GM12878 (cell line): ENCODE measurements around the gene ERN1. TPM values are rescaled to one million over a fixed set of nuclear protein-coding genes. Genes with fewer than 3 reads are reported as not detected.

Experiments
- ATAC-seq: fragments of 200-7000 bp; cut with Tn5 transposase; 3 replicates; pipeline ENCODE4 v1.9.1; 2020; ENCODE audit warnings: mild to moderate bottlenecking, moderate library complexity
- BruUV-seq: library from RNA; stranded (reverse); fragments of 400-500 nt; replicated peaks from 2 replicates; lab custom pipeline; 2021; lab: Mats Ljungman, UMichigan
- CTCF ChIA-PET: fragments of 300-600 bp; sonication (Branson Sonifier 250); formaldehyde crosslinking; extraction: SDS; loops from one replicate; lab custom pipeline; 2021; ENCODE audit warnings: inconsistent platforms; lab: Yijun Ruan, JAX
- POLR2A ChIA-PET: fragments of 350-600 bp; formaldehyde crosslinking; extraction: SDS; loops from one replicate; lab custom pipeline; 2021; ENCODE audit warnings: inconsistent platforms; lab: Charles Lee
- RAD21 ChIA-PET: fragments of 300-600 bp; sonication (Branson Sonifier 250); formaldehyde crosslinking; loops from one replicate; lab custom pipeline; 2023; ENCODE audit warnings: antibody characterized with exemption; ENCODE audit not compliant: unreplicated experiment; lab: Charles Lee
- SMC1A ChIA-PET: fragments of 300-600 bp; sonication (Branson Sonifier 250); formaldehyde crosslinking; loops from one replicate; lab custom pipeline; 2023; ENCODE audit not compliant: unreplicated experiment, uncharacterized antibody; lab: Charles Lee
- DNase-seq: peaks from one replicate; pipeline ENCODE4 v3.0.0-alpha.2; 2011; ENCODE audit warnings: low read depth, low spot score
- FAIRE-seq: peaks from 3 replicates; lab custom pipeline; 2011; peaks lifted over from hg19 to GRCh38; lab: Jason Lieb, UNC
- H2AFZ ChIP-seq: 2 replicates; pipeline ENCODE4 v1.6.0; 2011; ENCODE audit warnings: low read depth, low read length, control low read depth; ENCODE audit not compliant: control insufficient read depth
- H3K27ac ChIP-seq: 2 replicates; pipeline ENCODE4 v1.5.1; 2011; ENCODE audit warnings: control low read depth; ENCODE audit not compliant: control insufficient read depth, insufficient read depth
- H3K27me3 ChIP-seq, 2 experiments: replicated peaks in 1 of 2; 2 replicates each; pipeline versions ENCODE4 v1.6.0 to v1.6.1; 2011; ENCODE audit warnings: low read length in 1 of 2; ENCODE audit not compliant: control insufficient read depth in 2 of 2, insufficient read depth in 2 of 2
- H3K36me3 ChIP-seq, 2 experiments: 2 replicates each; pipeline ENCODE4 v1.5.1; 2011; ENCODE audit warnings: low read length in 1 of 2; ENCODE audit not compliant: control insufficient read depth in 2 of 2, insufficient read depth in 2 of 2
- H3K4me1 ChIP-seq: 2 replicates; pipeline ENCODE4 v1.6.1; 2011; ENCODE audit warnings: mild to moderate bottlenecking, low read length, moderate library complexity, mixed read lengths; ENCODE audit not compliant: control insufficient read depth, insufficient read depth
- H3K4me2 ChIP-seq: 2 replicates; pipeline ENCODE4 v1.6.0; 2011; ENCODE audit warnings: control low read depth; ENCODE audit not compliant: control insufficient read depth, insufficient read depth
- H3K4me3 ChIP-seq: fragments of 200-600 bp; sonication (generic); 2 replicates; pipeline ENCODE4 v1.5.1; 2016
- H3K79me2 ChIP-seq: 2 replicates; pipeline ENCODE4 v1.6.0; 2011; ENCODE audit warnings: low read length; ENCODE audit not compliant: control insufficient read depth, insufficient read depth
- H3K9ac ChIP-seq: 2 replicates; pipeline ENCODE4 v1.8.0; 2011; ENCODE audit warnings: low read length, control low read depth, mixed read lengths; ENCODE audit not compliant: control insufficient read depth, insufficient read depth
- H3K9me3 ChIP-seq: replicated peaks from 3 replicates; pipeline ENCODE4 v1.5.1; 2011; ENCODE audit warnings: mild to moderate bottlenecking, low read length; ENCODE audit not compliant: control insufficient read depth, insufficient read depth
- H4K20me1 ChIP-seq: 2 replicates; pipeline ENCODE4 v1.6.0; 2011; ENCODE audit not compliant: control insufficient read depth, insufficient read depth
- ETV6 ChIP-seq, 2 experiments: fragments of 450-650 bp in 1 of 2; IDR thresholded peaks in 1 of 2; conservative IDR thresholded peaks in 1 of 2; 2 replicates each; pipeline ENCODE4 v1.6.1; 2014; ENCODE audit warnings: antibody characterized with exemption in 1 of 2, borderline replicate concordance in 1 of 2, low read depth in 1 of 2, mild to moderate bottlenecking in 1 of 2, moderate library complexity in 1 of 2
- KLF5 ChIP-seq: fragments of 450-650 bp; IDR thresholded peaks from 2 replicates; pipeline ENCODE4 v1.6.1; 2014; ENCODE audit warnings: mild to moderate bottlenecking; ENCODE audit not compliant: partially characterized antibody
- MTA2 ChIP-seq: fragments of 450-650 bp; IDR thresholded peaks from 2 replicates; pipeline ENCODE4 v1.6.1; 2016; ENCODE audit warnings: low read depth, mild to moderate bottlenecking, moderate library complexity
- NR2F1 ChIP-seq: fragments of 450-650 bp; conservative IDR thresholded peaks from 2 replicates; pipeline ENCODE4 v1.6.1; 2017; ENCODE audit warnings: mild to moderate bottlenecking
- NRF1 ChIP-seq: conservative IDR thresholded peaks from 2 replicates; pipeline ENCODE4 v1.6.1; 2011; ENCODE audit warnings: mild to moderate bottlenecking, low read depth, low read length, improper control_type of control experiment
- POU2F2 ChIP-seq: IDR thresholded peaks from 3 replicates; pipeline ENCODE4 v1.6.1; 2011; ENCODE audit warnings: low read depth, mild to moderate bottlenecking, low read length, borderline replicate concordance
- RAD21 ChIP-seq: IDR thresholded peaks from 2 replicates; pipeline ENCODE4 v1.6.1; 2011; ENCODE audit warnings: mild to moderate bottlenecking, low read depth, low read length, moderate library complexity; ENCODE audit not compliant: insufficient read depth
- WGBS: methylation state at CpG from one replicate; pipeline ENCODE4 v1.1.6; 2016; ENCODE audit warnings: low lambda C conversion rate; ENCODE audit not compliant: insufficient replicate concordance, insufficient coverage; ENCODE audit errors: missing lambda C conversion rate; 5-methylcytosine and 5-hydroxymethylcytosine counted together
- in situ Hi-C: fragments of 300-500 bp; cut with MboI; formaldehyde crosslinking; loops from 9 replicates; pipeline ENCODE4 v1.14.3; 2018; ENCODE audit warnings: mixed read lengths
- intact Hi-C: fragments of 100-400 bp; cut with micrococcal nuclease; formaldehyde crosslinking; loops from one replicate; pipeline ENCODE4 v1.14.2; 2022; ENCODE audit not compliant: unreplicated experiment
- polyA plus RNA-seq, 11 experiments: library from polyadenylated mRNA; depleted of rRNA in 4 of 11; unstranded in 6 of 11; stranded (reverse) in 5 of 11; fragments of >200 nt; fragmentation: Nextera tagmentation in 4 of 11; fragmentation: Illumina TruSeq in 1 of 11; extraction: Ambion mirVana in 4 of 11; extraction: Trizol in 1 of 11; gene quantifications; 1 replicate in 1 of 11; 2 replicates in 10 of 11; pipeline versions ENCODE4 v1.2.1 to v1.2.3, GENCODE V29; 2011 to 2016; ENCODE audit warnings: inconsistent platforms in 2 of 11, missing spikeins in 2 of 11, low read depth in 1 of 11
- total RNA-seq, 4 experiments: library from RNA; depleted of rRNA in 3 of 4; stranded (reverse); fragments of >200 nt in 3 of 4; fragmentation: Illumina TruSeq in 1 of 4; extraction: Trizol in 1 of 4; gene quantifications; 2 replicates each; pipeline versions ENCODE4 v1.2.1 to v1.2.3, GENCODE V29; 2013 to 2021
- TF ChIP-seq, protein P1 (sequence below), 3 experiments: IDR thresholded peaks in 2 of 3; conservative IDR thresholded peaks in 1 of 3; 2 replicates each; pipeline ENCODE4 v1.5.1; 2011; ENCODE audit warnings: low read depth in 3 of 3, low read length in 3 of 3, mild to moderate bottlenecking in 3 of 3, control low read depth in 2 of 3, moderate library complexity in 2 of 3, inconsistent platforms in 1 of 3, mixed read lengths in 1 of 3; ENCODE audit not compliant: control insufficient read depth in 2 of 3, insufficient read depth in 1 of 3; ENCODE audit errors: extremely low read depth in 1 of 3
- TF ChIP-seq, protein P2 (sequence below): fragments of 450-650 bp; IDR thresholded peaks from 2 replicates; pipeline ENCODE4 v1.6.1; 2017; ENCODE audit warnings: mild to moderate bottlenecking
- TF ChIP-seq, protein P3 (sequence below): fragments of 450-650 bp; conservative IDR thresholded peaks from 2 replicates; pipeline ENCODE4 v1.6.1; 2017; ENCODE audit warnings: mild to moderate bottlenecking, moderate library complexity

Gene ERN1
- total and polyA plus RNA-seq, 10 of the 15 experiments (the other 5 are each of a cell fraction or from before 2014, with no cell fraction given), result 2.6 to 19.2 (median 7.6) TPM

DNA sequence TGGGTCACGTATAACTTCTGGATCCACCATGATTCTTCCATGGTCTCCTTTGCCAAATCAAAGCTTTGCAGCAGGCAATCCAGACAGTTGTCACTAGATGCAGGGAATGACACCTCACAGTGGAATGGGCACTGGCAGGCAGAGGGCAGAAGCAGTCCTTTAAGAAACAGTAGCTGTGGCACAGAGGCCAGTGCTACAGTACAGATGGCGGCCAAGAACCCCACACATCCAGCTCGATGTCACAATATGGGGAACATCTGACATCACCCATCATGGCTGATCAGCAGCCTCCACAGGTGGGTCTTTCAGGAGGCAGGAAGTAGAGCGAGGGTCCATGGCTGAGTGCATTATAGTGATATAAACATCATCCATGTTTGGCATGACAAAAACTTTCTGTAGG lies 18.8 kb upstream of the ERN1 start:
- WGBS, result 98% methylated on average over 4 of the region's 4 CpGs
- intact Hi-C loops, result loop anchor here (5.0 kb wide), 2 partner anchors 114 to 134 kb away; partner anchors contain the start of gene TEX2
- CTCF ChIA-PET, result interaction anchor here (0.7 to 3.9 kb wide), 12 partner anchors 15 to 453 kb away, joined by 3 to 30 read pairs (median 3); partner anchors contain the start of gene CSHL1

More for the DNA sequence above, 18.8 kb upstream of the ERN1 start:
- no peaks in the 10 kb centered on the region for H3K27me3 ChIP-seq
- no peak overlapping the region for H2AFZ ChIP-seq
- ChIA-PET SMC1A (interaction anchor here (1.0 to 3.5 kb wide), 10 partner anchors 11 to 155 kb away, joined by 3 to 20 read pairs (median 4); no protein-coding TSS in a partner anchor), POLR2A (interaction anchor here (0.6 to 1.8 kb wide), 6 partner anchors 8 to 134 kb away, joined by 3 to 7 read pairs (median 3); partner anchors contain the start of gene ICAM2), RAD21 (interaction anchor here (1.0 to 3.9 kb wide), 6 partner anchors 15 to 270 kb away, joined by 3 to 20 read pairs (median 4); no protein-coding TSS in a partner anchor)
- peaks cover 3 to 12% of the 10 kb centered on the region in 2 experiments for H3K36me3 ChIP-seq
- FAIRE-seq (no peak), DNase-seq (no peak), ATAC-seq (no peak)
- TF ChIP-seq, protein P1, sequence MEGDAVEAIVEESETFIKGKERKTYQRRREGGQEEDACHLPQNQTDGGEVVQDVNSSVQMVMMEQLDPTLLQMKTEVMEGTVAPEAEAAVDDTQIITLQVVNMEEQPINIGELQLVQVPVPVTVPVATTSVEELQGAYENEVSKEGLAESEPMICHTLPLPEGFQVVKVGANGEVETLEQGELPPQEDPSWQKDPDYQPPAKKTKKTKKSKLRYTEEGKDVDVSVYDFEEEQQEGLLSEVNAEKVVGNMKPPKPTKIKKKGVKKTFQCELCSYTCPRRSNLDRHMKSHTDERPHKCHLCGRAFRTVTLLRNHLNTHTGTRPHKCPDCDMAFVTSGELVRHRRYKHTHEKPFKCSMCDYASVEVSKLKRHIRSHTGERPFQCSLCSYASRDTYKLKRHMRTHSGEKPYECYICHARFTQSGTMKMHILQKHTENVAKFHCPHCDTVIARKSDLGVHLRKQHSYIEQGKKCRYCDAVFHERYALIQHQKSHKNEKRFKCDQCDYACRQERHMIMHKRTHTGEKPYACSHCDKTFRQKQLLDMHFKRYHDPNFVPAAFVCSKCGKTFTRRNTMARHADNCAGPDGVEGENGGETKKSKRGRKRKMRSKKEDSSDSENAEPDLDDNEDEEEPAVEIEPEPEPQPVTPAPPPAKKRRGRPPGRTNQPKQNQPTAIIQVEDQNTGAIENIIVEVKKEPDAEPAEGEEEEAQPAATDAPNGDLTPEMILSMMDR (IDR thresholded peaks at IDR 0.05 in 2 of 3, conservative IDR thresholded peaks at IDR 0.05 in 1 of 3; ENCODE audit: control insufficient read depth in 2 of 3, extremely low read depth in 1 of 3, insufficient read depth in 1 of 3, low read depth in 3 of 3, low read length in 3 of 3), result peak in 1 of 3 experiments; percentile 36; a peak in 2 of 6 replicates
- TF ChIP-seq NR2F1, result no peak
- peak; percentile 18; the same call in 1 of the 2 replicates for TF ChIP-seq RAD21
- no peak for TF ChIP-seq NRF1
- TF ChIP-seq, protein P2, sequence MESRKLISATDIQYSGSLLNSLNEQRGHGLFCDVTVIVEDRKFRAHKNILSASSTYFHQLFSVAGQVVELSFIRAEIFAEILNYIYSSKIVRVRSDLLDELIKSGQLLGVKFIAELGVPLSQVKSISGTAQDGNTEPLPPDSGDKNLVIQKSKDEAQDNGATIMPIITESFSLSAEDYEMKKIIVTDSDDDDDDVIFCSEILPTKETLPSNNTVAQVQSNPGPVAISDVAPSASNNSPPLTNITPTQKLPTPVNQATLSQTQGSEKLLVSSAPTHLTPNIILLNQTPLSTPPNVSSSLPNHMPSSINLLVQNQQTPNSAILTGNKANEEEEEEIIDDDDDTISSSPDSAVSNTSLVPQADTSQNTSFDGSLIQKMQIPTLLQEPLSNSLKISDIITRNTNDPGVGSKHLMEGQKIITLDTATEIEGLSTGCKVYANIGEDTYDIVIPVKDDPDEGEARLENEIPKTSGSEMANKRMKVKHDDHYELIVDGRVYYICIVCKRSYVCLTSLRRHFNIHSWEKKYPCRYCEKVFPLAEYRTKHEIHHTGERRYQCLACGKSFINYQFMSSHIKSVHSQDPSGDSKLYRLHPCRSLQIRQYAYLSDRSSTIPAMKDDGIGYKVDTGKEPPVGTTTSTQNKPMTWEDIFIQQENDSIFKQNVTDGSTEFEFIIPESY, result no peak
- TF ChIP-seq KLF5, result no peak
- no peak for TF ChIP-seq POU2F2
- TF ChIP-seq, protein P3, sequence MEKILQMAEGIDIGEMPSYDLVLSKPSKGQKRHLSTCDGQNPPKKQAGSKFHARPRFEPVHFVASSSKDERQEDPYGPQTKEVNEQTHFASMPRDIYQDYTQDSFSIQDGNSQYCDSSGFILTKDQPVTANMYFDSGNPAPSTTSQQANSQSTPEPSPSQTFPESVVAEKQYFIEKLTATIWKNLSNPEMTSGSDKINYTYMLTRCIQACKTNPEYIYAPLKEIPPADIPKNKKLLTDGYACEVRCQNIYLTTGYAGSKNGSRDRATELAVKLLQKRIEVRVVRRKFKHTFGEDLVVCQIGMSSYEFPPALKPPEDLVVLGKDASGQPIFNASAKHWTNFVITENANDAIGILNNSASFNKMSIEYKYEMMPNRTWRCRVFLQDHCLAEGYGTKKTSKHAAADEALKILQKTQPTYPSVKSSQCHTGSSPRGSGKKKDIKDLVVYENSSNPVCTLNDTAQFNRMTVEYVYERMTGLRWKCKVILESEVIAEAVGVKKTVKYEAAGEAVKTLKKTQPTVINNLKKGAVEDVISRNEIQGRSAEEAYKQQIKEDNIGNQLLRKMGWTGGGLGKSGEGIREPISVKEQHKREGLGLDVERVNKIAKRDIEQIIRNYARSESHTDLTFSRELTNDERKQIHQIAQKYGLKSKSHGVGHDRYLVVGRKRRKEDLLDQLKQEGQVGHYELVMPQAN, result no peak
- TF ChIP-seq MTA2, result no peak
- no peak for TF ChIP-seq ETV6 (conservative IDR thresholded peaks at IDR 0.05 in 1 of 2, IDR thresholded peaks at IDR 0.05 in 1 of 2; ENCODE audit: borderline replicate concordance in 1 of 2, low read depth in 1 of 2)
- in situ Hi-C loops, result no loop called here
- no peak overlapping the region for H3K9ac ChIP-seq
- no peak overlapping the region for H3K4me2 ChIP-seq
- H3K4me3 ChIP-seq, result no peak overlapping the region
- no peak overlapping the region for H3K27ac ChIP-seq
- H3K4me1 ChIP-seq, result peaks cover 3% of the 10 kb centered on the region; the same call in 1 of the 2 replicates
- H4K20me1 ChIP-seq, result no peaks in the 10 kb centered on the region
- H3K9me3 ChIP-seq, result no peaks in the 10 kb centered on the region
- no TSS peak for BruUV-seq
- peaks cover 20% of the 10 kb centered on the region for H3K79me2 ChIP-seq
